Activated CD4-positive, alpha-beta T cell treated with anti-CD3 and anti-CD28 coated beads, Interleukin-2, amount 50 U/mL, for 16 hours (primary cell): Measurements from ENCODE around the gene ISY1.
"Not testable (repeated sequence)": the region's sequence is repeated elsewhere in the genome, so short reads cannot be mapped to it uniquely, and the experiment has no call there.

ENCODE experiments used
- DNase-seq: peaks from one replicate; pipeline ENCODE4 v3.0.0-alpha.2; 2020

The ISY1 gene

GRCh38 chr3:129160891-129161859 is at the start of gene ISY1:
TSS of gene ISY1 (minus strand) at chr3:129161063. CDS start at chr3:129160975, 88 bp downstream.
- DNase-seq = peak; percentile 96

- no peak for DNase-seq
These were observed 46.6 kb upstream of the ISY1 start for GRCh38 chr3:129207479-129207878.

GRCh38 chr3:129205109-129205832 is 44.4 kb upstream of the ISY1 start:
- no peak for DNase-seq

- no peak for DNase-seq
These were observed 43.6 kb upstream of the ISY1 start for GRCh38 chr3:129204473-129204872.

GRCh38 chr3:129199366-129199765 is 38.5 kb upstream of the ISY1 start:
- DNase-seq = no peak

- no peak for DNase-seq
These were observed 36.5 kb upstream of the ISY1 start for GRCh38 chr3:129197321-129197720.

- no peak for DNase-seq
These were observed 35.7 kb upstream of the ISY1 start for GRCh38 chr3:129196601-129197000.

- DNase-seq = peak; percentile 39
These were observed 34.9 kb upstream of the ISY1 start for GRCh38 chr3:129195731-129196256.

- DNase-seq = not testable (repeated sequence)
These were observed 28.9 kb upstream of the ISY1 start for GRCh38 chr3:129189793-129190192.

- no peak for DNase-seq
These were observed 27.0 kb upstream of the ISY1 start for GRCh38 chr3:129187857-129188256.

GRCh38 chr3:129185783-129186182 is 24.9 kb upstream of the ISY1 start:
- DNase-seq = no peak

GRCh38 chr3:129184784-129185542 is 24.1 kb upstream of the ISY1 start:
- not testable (repeated sequence) for DNase-seq

GRCh38 chr3:129184396-129184657 is 23.5 kb upstream of the ISY1 start:
- no peak for DNase-seq

GRCh38 chr3:129183569-129184395 is 22.9 kb upstream of the ISY1 start, which contains the start of gene CNBP:
TSS of gene CNBP (minus strand) at chr3:129183896. CDS start at chr3:129171757, 12,139 bp downstream.
- DNase-seq = peak; percentile 94

- peak; percentile 48 for DNase-seq
These were observed 21.7 kb upstream of the ISY1 start for GRCh38 chr3:129182390-129183185.

- no peak for DNase-seq
These were observed 21.0 kb upstream of the ISY1 start for GRCh38 chr3:129181819-129182218.

- DNase-seq = no peak
These were observed 19.6 kb upstream of the ISY1 start for GRCh38 chr3:129180461-129180860.

- DNase-seq = no peak
These were observed 15.2 kb upstream of the ISY1 start for GRCh38 chr3:129176051-129176450.

- DNase-seq = no peak
These were observed 12.9 kb upstream of the ISY1 start for GRCh38 chr3:129173725-129174124.

GRCh38 chr3:129173206-129173605 is 12.3 kb upstream of the ISY1 start:
- no peak for DNase-seq
